ENCODE results near the gene MAN2C1.
"Not testable (repeated sequence)": the region's sequence is repeated elsewhere in the genome, so short reads cannot be mapped to it uniquely, and the experiment has no call there.

Gene MAN2C1

GRCh38 chr15:75367913-75368688 is at the start of gene MAN2C1:
Gene MAN2C1 (minus strand): TSS chr15:75368607. CDS start chr15:75368583, 24 bp downstream.
- peak; percentile 82 to 96 (median 90) for DNase-seq (ENCODE audit: low read depth in 3 of 3)

- no peak for DNase-seq (ENCODE audit: low read depth in 3 of 3)
These were observed 48.2 kb upstream of the MAN2C1 start for GRCh38 chr15:75416584-75416983.

DNA sequence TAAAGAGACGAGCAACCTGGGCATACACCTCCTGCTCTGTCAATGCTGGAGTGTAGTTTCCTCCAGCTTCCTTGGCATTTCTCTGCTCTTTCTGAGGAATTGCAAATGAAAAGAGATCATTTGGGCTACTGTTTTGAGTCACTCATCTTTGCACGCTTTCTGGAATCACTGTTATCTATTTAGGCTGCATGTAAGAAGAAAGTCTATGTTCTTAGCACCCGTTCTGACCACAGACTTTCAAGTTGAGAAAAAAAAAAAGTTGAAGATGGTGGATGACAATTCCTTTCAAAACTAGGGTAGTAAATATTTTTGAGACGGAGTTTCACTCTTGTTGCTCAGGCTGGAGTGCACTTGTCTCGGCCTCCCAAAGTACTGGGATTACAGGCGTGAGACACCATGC is 41.8 kb upstream of the MAN2C1 start:
- DNase-seq (ENCODE audit: low read depth in 3 of 3) = no peak

GRCh38 chr15:75407083-75407482 is 38.7 kb upstream of the MAN2C1 start:
- no peak for DNase-seq (ENCODE audit: low read depth in 3 of 3)

DNA sequence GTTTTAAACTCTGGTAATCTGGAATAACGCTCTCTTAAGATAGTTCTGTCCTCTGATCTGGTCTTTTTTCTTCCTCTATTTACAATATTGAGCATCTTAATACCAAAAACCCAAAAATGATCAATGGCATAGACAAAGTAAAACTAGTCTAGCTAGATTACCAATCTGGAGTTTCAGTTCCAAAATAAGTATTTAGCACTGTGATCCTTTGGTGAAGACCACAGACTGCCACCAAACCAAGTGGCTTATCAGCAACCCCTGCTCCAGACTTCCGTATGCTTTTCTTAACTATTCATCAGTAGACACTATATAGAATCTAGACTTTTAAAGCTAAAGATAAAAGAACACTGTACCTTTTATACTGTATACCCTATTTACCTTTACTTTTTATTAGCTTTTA is 35.5 kb upstream of the MAN2C1 start:
- DNase-seq (ENCODE audit: low read depth in 3 of 3) = no peak

GRCh38 chr15:75397494-75397893 is 29.1 kb upstream of the MAN2C1 start:
- DNase-seq (ENCODE audit: low read depth in 3 of 3) = no peak

DNA sequence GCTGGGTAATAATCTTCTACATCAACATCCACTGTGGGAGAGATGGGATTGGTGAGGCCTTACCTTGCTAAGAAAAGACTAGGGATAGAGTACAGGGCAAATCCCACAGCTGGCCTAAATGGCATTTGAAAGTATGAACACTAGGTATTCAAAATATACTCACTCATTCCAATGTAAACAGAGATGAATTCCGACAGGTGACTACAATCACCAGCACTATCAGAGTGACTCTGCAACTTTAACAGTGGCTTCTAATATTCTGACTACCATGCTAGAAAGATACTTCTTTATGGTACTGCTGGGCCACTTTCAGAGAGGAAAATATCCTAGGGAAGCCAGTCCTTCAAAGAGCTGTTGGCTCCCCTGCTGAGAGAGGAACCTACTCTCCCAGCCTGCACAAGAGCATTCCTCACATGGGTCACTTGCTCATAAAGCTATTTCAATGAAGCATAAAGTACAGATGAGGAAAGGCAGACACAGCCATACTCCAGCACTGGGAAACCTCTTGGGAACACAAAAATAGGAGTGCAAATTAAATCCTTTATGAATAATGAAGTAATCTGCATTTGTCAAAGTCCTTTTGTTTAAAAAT is 21.5 kb upstream of the MAN2C1 start:
- no peak for DNase-seq (ENCODE audit: low read depth in 3 of 3)

DNA sequence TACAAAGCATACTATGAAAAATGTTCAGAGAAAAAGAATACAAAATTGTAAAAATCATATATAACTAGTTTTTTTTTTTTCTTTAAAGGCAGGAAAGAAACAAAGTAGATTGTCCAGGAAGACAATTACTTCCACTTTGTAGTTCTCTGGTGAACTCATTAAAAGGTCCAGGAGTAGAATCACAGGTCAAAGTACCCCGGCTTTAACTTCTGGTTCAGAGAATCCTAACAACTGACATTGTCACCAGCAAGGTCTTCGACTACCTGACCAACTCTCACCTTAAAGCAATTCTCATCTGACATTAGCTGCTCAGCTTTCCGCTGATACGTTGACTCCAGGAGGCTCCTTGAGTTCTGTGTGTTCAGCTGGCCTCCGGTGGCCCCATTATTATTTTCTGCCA is 15.6 kb upstream of the MAN2C1 start:
- not testable (repeated sequence) for DNase-seq (ENCODE audit: low read depth in 3 of 3)

GRCh38 chr15:75380773-75381172 is 12.4 kb upstream of the MAN2C1 start:
- no peak for DNase-seq (ENCODE audit: low read depth in 3 of 3)

- no peak for DNase-seq (ENCODE audit: low read depth in 3 of 3)
These were observed 3.7 kb upstream of the MAN2C1 start for GRCh38 chr15:75371901-75372688.

DNA sequence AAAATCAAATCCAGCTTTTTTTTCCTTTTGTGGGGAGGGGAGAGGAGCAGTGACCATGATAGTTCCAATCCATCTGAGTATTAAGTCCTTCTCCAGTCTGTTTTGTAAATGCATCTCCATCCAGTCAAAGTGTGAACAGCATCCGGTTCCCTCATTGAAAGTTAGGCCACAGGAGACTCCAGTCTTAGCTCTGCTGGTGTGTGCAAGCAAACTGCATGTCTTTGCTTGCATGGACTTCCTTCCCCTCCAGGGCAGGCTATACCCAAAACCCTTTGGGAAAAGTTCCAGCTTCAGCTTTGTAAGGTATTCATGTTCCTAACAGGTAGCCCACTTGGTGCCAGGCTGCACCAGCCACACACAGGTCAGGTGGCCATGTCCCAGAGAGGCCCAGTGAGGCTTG is 3.1 kb upstream of the MAN2C1 start:
- DNase-seq (ENCODE audit: low read depth in 3 of 3) = no peak

GRCh38 chr15:75369897-75370581 is 1.6 kb upstream of the MAN2C1 start:
- DNase-seq (ENCODE audit: low read depth in 3 of 3) = no peak

- no peak for DNase-seq (ENCODE audit: low read depth in 3 of 3)
These were observed 357 bp upstream of the MAN2C1 start for GRCh38 chr15:75368689-75369239.

DNA sequence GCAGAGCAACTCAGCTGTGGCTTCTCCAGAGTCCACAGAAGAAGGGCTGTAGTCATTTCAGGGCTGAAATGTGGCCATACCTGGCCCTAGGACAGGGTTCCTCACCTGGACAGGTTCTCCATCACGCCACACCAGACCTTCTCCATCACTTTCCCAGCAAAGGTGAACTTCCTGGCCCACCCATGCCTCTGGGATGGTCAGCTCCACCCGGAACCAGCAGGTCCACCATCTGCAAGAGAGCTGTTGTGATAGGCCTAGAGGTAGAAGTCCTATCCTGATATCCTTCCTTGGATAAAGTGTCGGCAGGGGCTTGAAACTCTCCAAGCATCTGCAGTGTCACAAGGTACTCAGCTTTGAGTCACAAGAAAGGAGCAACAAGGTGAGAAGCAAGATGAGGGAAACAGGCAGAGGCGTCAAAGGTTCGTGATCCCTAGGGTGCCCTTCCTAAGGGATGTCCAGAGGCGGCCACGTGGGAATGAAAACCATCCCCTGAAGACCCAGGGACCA is 948 bp downstream of the MAN2C1 start:
- no peak for DNase-seq (ENCODE audit: low read depth in 3 of 3)

DNA sequence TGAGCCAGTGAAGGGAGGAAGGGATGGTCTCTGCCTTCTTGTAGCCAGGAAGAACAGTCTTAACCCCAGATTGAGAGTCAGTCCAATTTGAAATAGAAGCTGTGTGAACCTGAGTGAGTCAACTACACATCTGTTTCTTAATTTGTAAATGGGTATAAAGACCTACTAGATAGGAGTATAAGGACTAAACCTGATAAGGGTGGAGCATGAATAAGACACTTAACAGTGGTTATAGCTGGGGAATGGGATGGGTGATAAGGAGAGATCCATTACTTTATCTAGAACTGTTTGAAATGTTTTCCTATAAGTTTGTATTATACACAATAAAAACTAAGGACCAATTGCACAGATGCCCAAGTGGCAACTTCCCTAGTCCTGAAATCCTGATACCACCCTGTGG is 1.4 kb downstream of the MAN2C1 start:
- DNase-seq (ENCODE audit: low read depth in 3 of 3) = no peak

- DNase-seq (ENCODE audit: low read depth in 3 of 3) = no peak
These were observed 2.2 kb downstream of the MAN2C1 start for GRCh38 chr15:75366163-75366562.

GRCh38 chr15:75364881-75365280 is 3.5 kb downstream of the MAN2C1 start:
- DNase-seq (ENCODE audit: low read depth in 3 of 3) = no peak

DNA sequence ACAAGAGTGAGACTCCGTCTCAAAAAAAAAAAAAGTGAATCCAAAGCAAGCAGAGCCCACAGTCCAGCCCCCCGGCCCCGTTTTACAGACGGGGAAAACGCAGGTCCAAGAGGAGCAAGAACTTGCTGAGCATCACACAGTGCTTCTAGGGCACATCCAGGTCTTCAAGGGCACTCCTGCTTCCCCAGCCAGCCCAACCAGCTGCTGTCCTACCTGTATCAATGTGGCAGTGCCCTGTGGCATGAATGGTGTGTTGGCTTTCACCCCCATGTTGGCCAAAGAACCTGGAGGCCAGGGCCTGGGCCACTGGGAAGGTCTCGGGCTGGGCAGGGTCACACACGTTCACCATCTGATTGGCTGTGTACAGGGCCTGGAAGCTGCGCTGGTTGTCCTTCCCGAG is 4.6 kb downstream of the MAN2C1 start:
- no peak for DNase-seq (ENCODE audit: low read depth in 3 of 3)

- DNase-seq (ENCODE audit: low read depth in 3 of 3) = no peak
These were observed 5.7 kb downstream of the MAN2C1 start for GRCh38 chr15:75362642-75363249.

DNA sequence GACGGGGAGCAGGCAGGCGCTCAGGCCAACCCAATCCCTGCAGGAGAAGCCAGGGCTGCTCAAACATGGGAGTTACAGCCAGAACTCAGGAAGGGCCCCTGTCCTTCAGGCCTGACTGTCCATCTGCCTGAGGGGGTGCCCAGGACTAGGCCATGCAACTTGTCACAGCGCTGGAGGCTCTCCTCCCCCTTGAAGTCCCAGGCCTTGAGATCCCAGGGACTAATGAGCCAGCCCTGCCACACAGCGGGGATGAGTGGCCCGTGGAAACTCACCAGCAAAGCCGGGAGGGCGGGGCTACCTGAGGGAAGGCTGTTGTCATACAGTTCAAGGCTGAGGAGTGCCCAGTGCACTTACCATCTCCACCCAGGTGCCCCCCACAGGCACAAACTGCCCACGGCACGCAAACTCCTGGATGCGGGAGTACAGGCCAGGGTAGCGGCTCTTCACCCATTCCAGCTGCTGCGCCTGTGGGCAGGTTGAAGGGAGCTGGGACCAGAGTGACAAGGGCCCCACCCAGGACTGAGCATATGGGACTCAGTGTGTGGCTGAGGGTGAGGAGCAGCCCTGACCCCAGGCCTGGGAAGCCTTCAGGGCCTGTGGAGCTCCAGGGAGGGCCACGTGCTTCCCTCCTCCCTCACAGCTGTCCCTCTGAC is 6.3 kb downstream of the MAN2C1 start:
- DNase-seq (ENCODE audit: low read depth in 3 of 3) = no peak
